OCI-LY1 (cell line): ENCODE data around the gene SOX15.

Experiments used
- H2AFZ ChIP-seq: fragments of 200-600 bp; sonication (generic), shearing (Covaris generic); 2 replicates; pipeline ENCODE4 v1.6.0; 2014; ENCODE audit warnings: antibody characterized with exemption, mild to moderate bottlenecking, low read length
- H3F3A ChIP-seq: fragments of 200-600 bp; sonication (generic), shearing (Covaris generic); 2 replicates; pipeline ENCODE4 v1.6.0; 2014; ENCODE audit warnings: mild to moderate bottlenecking, antibody characterized with exemption, low read length, moderate library complexity; ENCODE audit not compliant: insufficient read depth
- H3K27ac ChIP-seq: fragments of 200-600 bp; sonication (generic); 2 replicates; pipeline ENCODE4 v1.5.1; 2014; ENCODE audit warnings: low read length, mixed run types, mild to moderate bottlenecking, low read depth; ENCODE audit not compliant: poor library complexity, severe bottlenecking
- H3K27me3 ChIP-seq: fragments of 200-600 bp; sonication (generic); 2 replicates; pipeline ENCODE4 v1.6.0; 2014; ENCODE audit warnings: antibody characterized with exemption, mild to moderate bottlenecking, low read length, moderate library complexity; ENCODE audit not compliant: insufficient read depth
- H3K36me3 ChIP-seq: fragments of 200-600 bp; sonication (generic); 2 replicates; pipeline ENCODE4 v1.6.1; 2014; ENCODE audit warnings: mild to moderate bottlenecking, antibody characterized with exemption, low read length, moderate library complexity, mixed read lengths; ENCODE audit not compliant: insufficient read depth
- H3K4me1 ChIP-seq: fragments of 200-600 bp; sonication (generic); 2 replicates; pipeline ENCODE4 v1.5.1; 2014; ENCODE audit warnings: mild to moderate bottlenecking, low read length, moderate library complexity; ENCODE audit not compliant: insufficient read depth, severe bottlenecking
- H3K4me2 ChIP-seq: fragments of 200-600 bp; sonication (generic), shearing (Covaris generic); 2 replicates; pipeline ENCODE4 v1.6.1; 2014; ENCODE audit warnings: low read length
- H3K4me3 ChIP-seq: fragments of 200-600 bp; sonication (generic); 2 replicates; pipeline ENCODE4 v1.5.1; 2014; ENCODE audit warnings: low read length, low read depth, mild to moderate bottlenecking, mixed read lengths; ENCODE audit not compliant: poor library complexity, severe bottlenecking
- H3K79me2 ChIP-seq: fragments of 200-600 bp; shearing (Covaris generic); 2 replicates; pipeline ENCODE4 v1.6.1; 2016; ENCODE audit warnings: mixed run types, low read length, mixed read lengths; ENCODE audit not compliant: insufficient read depth
- H3K9ac ChIP-seq: fragments of 200-600 bp; sonication (generic), shearing (Covaris generic); 2 replicates; pipeline ENCODE4 v1.6.1; 2014; ENCODE audit warnings: mild to moderate bottlenecking, low read length, mixed read lengths
- H3K9me2 ChIP-seq: fragments of 200-600 bp; sonication (generic), shearing (Covaris generic); 2 replicates; pipeline ENCODE4 v1.6.1; 2014; ENCODE audit warnings: low read depth, mild to moderate bottlenecking, low read length, mixed read lengths
- H3K9me3 ChIP-seq: fragments of 200-600 bp; shearing (Covaris generic); 2 replicates; pipeline ENCODE4 v1.6.1; 2014; ENCODE audit warnings: low read length, mixed read lengths
- H4K20me1 ChIP-seq: fragments of 200-600 bp; sonication (generic), shearing (Covaris generic); 2 replicates; pipeline ENCODE4 v1.6.0; 2016; ENCODE audit warnings: mild to moderate bottlenecking, low read length; ENCODE audit not compliant: insufficient read depth
- EZH2 ChIP-seq: fragments of 200-600 bp; sonication (generic), shearing (Covaris generic); IDR thresholded peaks from 2 replicates; pipeline ENCODE4 v1.8.0; 2017; ENCODE audit warnings: borderline replicate concordance, mixed run types, mild to moderate bottlenecking, antibody characterized with exemption, low read length, moderate library complexity, mixed read lengths
- TF ChIP-seq, protein P1 (sequence below): fragments of 200-600 bp; sonication (generic), shearing (Covaris generic); IDR thresholded peaks from 2 replicates; pipeline ENCODE4 v1.5.1; 2017; ENCODE audit warnings: mild to moderate bottlenecking, antibody characterized with exemption, low read length, moderate library complexity, mixed read lengths

Gene SOX15

GRCh38 chr17:7553356-7553755, 36.5 kb downstream of the SOX15 start:
- Histone ChIP-seq H3K9ac (no peak overlapping the region), H4K20me1 (no peaks in the 10 kb centered on the region), H3K9me3 (no peaks in the 10 kb centered on the region), H3K4me1 (peaks cover 11% of the 10 kb centered on the region), H3K27ac (no peak overlapping the region), H3K36me3 (no peaks in the 10 kb centered on the region), H3K4me3 (no peak overlapping the region), H3K79me2 (no peaks in the 10 kb centered on the region), H3K9me2 (no peaks in the 10 kb centered on the region), H2AFZ (no peak overlapping the region), H3F3A (no peaks in the 10 kb centered on the region), H3K27me3 (peaks cover 16% of the 10 kb centered on the region), H3K4me2 (no peak overlapping the region)
- TF ChIP-seq, protein P1, sequence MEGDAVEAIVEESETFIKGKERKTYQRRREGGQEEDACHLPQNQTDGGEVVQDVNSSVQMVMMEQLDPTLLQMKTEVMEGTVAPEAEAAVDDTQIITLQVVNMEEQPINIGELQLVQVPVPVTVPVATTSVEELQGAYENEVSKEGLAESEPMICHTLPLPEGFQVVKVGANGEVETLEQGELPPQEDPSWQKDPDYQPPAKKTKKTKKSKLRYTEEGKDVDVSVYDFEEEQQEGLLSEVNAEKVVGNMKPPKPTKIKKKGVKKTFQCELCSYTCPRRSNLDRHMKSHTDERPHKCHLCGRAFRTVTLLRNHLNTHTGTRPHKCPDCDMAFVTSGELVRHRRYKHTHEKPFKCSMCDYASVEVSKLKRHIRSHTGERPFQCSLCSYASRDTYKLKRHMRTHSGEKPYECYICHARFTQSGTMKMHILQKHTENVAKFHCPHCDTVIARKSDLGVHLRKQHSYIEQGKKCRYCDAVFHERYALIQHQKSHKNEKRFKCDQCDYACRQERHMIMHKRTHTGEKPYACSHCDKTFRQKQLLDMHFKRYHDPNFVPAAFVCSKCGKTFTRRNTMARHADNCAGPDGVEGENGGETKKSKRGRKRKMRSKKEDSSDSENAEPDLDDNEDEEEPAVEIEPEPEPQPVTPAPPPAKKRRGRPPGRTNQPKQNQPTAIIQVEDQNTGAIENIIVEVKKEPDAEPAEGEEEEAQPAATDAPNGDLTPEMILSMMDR: no peak
- TF ChIP-seq EZH2: no peak

DNA sequence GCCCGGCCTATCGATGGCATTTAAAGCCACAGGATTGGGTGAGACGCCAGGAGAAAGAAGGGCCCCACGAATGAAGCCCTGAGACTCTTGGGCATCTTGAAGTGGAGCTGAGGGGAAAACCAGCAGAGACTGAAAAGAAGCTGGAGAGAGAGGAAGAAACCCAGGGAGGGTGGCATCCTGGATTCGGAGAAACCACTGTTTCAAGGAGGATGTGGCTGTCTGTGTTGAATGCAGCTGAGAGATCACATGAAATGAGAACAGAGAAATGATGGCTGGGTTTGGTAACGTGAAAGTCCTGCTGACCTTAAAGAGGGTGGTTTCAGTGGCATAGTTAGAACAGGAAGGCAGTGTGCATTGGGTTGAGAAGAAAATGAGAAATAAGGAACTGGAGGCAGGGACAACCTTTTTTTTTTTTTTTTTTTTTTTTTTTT, 37.3 kb downstream of the SOX15 start:
- no peaks in the 10 kb centered on the region for H3K79me2 ChIP-seq
- H3K9ac ChIP-seq: no peak overlapping the region
- no peaks in the 10 kb centered on the region for H3K36me3 ChIP-seq
- no peak overlapping the region for H3K4me2 ChIP-seq
- no peaks in the 10 kb centered on the region for H4K20me1 ChIP-seq
- peaks cover 16% of the 10 kb centered on the region for H3K27me3 ChIP-seq
- no peak overlapping the region for H3K4me3 ChIP-seq
- no peak overlapping the region for H3K27ac ChIP-seq
- peaks cover 4% of the 10 kb centered on the region for H3K4me1 ChIP-seq
- H2AFZ ChIP-seq: no peak overlapping the region
- no peak for TF ChIP-seq EZH2
- TF ChIP-seq, protein P1: no peak
- no peaks in the 10 kb centered on the region for H3K9me2 ChIP-seq
- no peaks in the 10 kb centered on the region for H3K9me3 ChIP-seq
- no peaks in the 10 kb centered on the region for H3F3A ChIP-seq

GRCh38 chr17:7551396-7551795, 38.5 kb downstream of the SOX15 start:
- peaks cover 16% of the 10 kb centered on the region for H3K27me3 ChIP-seq

More at GRCh38 chr17:7551396-7551795, 38.5 kb downstream of the SOX15 start:
- Histone ChIP-seq H3K4me1 (peaks cover 4% of the 10 kb centered on the region), H3K27ac (no peak overlapping the region), H3K9me2 (no peaks in the 10 kb centered on the region), H3K36me3 (no peaks in the 10 kb centered on the region), H3K9me3 (no peaks in the 10 kb centered on the region), H3K9ac (no peak overlapping the region), H3K4me3 (no peak overlapping the region), H3F3A (no peaks in the 10 kb centered on the region), H3K79me2 (no peaks in the 10 kb centered on the region), H3K4me2 (no peak overlapping the region), H4K20me1 (no peaks in the 10 kb centered on the region), H2AFZ (no peak overlapping the region)
- TF ChIP-seq EZH2: no peak
- TF ChIP-seq, protein P1: no peak
